SU-DHL-6 (cell line): ENCODE measurements around the gene EPB41L4B.
"Not testable (repeated sequence)": the region's sequence is repeated elsewhere in the genome, so short reads cannot be mapped to it uniquely, and the experiment has no call there.

Experiments
- H2AFZ ChIP-seq: fragments of 200-600 bp; sonication (generic); 2 replicates; pipeline ENCODE4 v1.6.1; 2014; ENCODE audit warnings: low read depth, mild to moderate bottlenecking, moderate library complexity, mixed read lengths, antibody characterized with exemption, low read length; ENCODE audit not compliant: severe bottlenecking
- H3F3A ChIP-seq: fragments of 200-600 bp; shearing (Covaris generic); 2 replicates; pipeline ENCODE4 v1.6.0; 2016; ENCODE audit warnings: antibody characterized with exemption, mild to moderate bottlenecking; ENCODE audit not compliant: insufficient read depth
- H3K27ac ChIP-seq: fragments of 200-600 bp; sonication (generic); 2 replicates; pipeline ENCODE4 v1.5.1; 2016; ENCODE audit warnings: low read depth, mild to moderate bottlenecking, low read length, moderate library complexity, mixed read lengths
- H3K27me3 ChIP-seq: fragments of 200-600 bp; sonication (generic), shearing (Covaris generic); 2 replicates; pipeline ENCODE4 v1.6.0; 2014; ENCODE audit warnings: mild to moderate bottlenecking, low read length
- H3K36me3 ChIP-seq: fragments of 200-600 bp; sonication (generic); 2 replicates; pipeline ENCODE4 v1.6.1; 2014; ENCODE audit warnings: mild to moderate bottlenecking, low read length, mixed read lengths
- H3K4me2 ChIP-seq: fragments of 300-600, 200-600 bp; shearing (Covaris generic), sonication (generic); 2 replicates; pipeline ENCODE4 v1.6.0; 2014; ENCODE audit warnings: low read length, low read depth, mild to moderate bottlenecking; ENCODE audit not compliant: poor library complexity, severe bottlenecking
- H3K4me3 ChIP-seq: fragments of 200-600 bp; sonication (generic); 2 replicates; pipeline ENCODE4 v1.5.1; 2014; ENCODE audit warnings: antibody characterized with exemption, low read length, mild to moderate bottlenecking, mixed read lengths; ENCODE audit not compliant: insufficient read depth, poor library complexity, severe bottlenecking
- H3K79me2 ChIP-seq: fragments of 200-600 bp; sonication (generic); 2 replicates; pipeline ENCODE4 v1.6.1; 2014; ENCODE audit warnings: mild to moderate bottlenecking, low read length, moderate library complexity; ENCODE audit not compliant: insufficient read depth
- H3K9ac ChIP-seq: fragments of 200-600 bp; sonication (generic); 2 replicates; pipeline ENCODE4 v1.7.0; 2014; ENCODE audit warnings: mild to moderate bottlenecking, low read length
- H3K9me2 ChIP-seq: fragments of 200-600 bp; sonication (generic); replicated peaks from 2 replicates; pipeline ENCODE4 v1.6.1; 2014; ENCODE audit warnings: low read length; ENCODE audit not compliant: insufficient read depth
- H3K9me3 ChIP-seq: fragments of 200-600 bp; sonication (generic); 2 replicates; pipeline ENCODE4 v1.6.1; 2014; ENCODE audit warnings: low read length, mixed read lengths; ENCODE audit not compliant: insufficient read depth
- H4K20me1 ChIP-seq: fragments of 200-600 bp; sonication (generic); 2 replicates; pipeline ENCODE4 v1.6.1; 2014; ENCODE audit warnings: low read depth, mild to moderate bottlenecking, antibody characterized with exemption, low read length, moderate library complexity, mixed read lengths
- EZH2phosphoT487 ChIP-seq: fragments of 200-600 bp; sonication (generic), shearing (Covaris generic); conservative IDR thresholded peaks from 2 replicates; pipeline ENCODE4 v1.6.1; 2018; ENCODE audit warnings: mild to moderate bottlenecking, antibody characterized with exemption, low read length, moderate library complexity, mixed read lengths
- TF ChIP-seq, protein P1 (sequence below): fragments of 200-600 bp; sonication (generic); IDR thresholded peaks from one replicate; pipeline ENCODE4 v1.5.1; 2017; ENCODE audit warnings: antibody characterized with exemption, mild to moderate bottlenecking, low read length, moderate library complexity; ENCODE audit not compliant: insufficient read depth, poor library complexity, severe bottlenecking

EPB41L4B gene

DNA sequence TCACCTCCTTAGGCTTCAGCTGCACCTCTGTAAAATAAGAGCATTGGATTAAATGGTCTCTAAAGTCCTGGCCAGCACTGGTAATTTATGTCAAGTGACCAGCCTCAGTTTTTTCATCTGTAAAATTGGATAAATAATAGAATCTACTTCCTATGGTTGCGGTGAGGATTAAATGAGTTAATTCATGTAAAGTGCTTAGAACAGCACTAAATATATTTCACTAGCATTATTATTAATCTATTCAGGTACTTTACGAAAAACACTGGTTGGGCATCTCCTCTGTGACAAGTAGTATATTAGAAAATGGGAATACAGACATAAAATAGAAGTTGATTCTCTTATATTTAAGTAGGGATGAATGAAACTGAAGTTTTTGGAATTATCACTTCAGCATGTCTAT lies 187.3 kb downstream of the EPB41L4B start:
- H3K4me2 ChIP-seq: no peak overlapping the region
- no peaks in the 10 kb centered on the region for H3K9me2 ChIP-seq
- H3K27ac ChIP-seq: no peak overlapping the region
- no peaks in the 10 kb centered on the region for H3K9me3 ChIP-seq
- no peak overlapping the region for H3K4me3 ChIP-seq
- H4K20me1 ChIP-seq: no peaks in the 10 kb centered on the region
- H2AFZ ChIP-seq: no peak overlapping the region
- TF ChIP-seq EZH2phosphoT487: no peak
- TF ChIP-seq, protein P1, sequence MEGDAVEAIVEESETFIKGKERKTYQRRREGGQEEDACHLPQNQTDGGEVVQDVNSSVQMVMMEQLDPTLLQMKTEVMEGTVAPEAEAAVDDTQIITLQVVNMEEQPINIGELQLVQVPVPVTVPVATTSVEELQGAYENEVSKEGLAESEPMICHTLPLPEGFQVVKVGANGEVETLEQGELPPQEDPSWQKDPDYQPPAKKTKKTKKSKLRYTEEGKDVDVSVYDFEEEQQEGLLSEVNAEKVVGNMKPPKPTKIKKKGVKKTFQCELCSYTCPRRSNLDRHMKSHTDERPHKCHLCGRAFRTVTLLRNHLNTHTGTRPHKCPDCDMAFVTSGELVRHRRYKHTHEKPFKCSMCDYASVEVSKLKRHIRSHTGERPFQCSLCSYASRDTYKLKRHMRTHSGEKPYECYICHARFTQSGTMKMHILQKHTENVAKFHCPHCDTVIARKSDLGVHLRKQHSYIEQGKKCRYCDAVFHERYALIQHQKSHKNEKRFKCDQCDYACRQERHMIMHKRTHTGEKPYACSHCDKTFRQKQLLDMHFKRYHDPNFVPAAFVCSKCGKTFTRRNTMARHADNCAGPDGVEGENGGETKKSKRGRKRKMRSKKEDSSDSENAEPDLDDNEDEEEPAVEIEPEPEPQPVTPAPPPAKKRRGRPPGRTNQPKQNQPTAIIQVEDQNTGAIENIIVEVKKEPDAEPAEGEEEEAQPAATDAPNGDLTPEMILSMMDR: no peak
- no peaks in the 10 kb centered on the region for H3K79me2 ChIP-seq
- no peaks in the 10 kb centered on the region for H3F3A ChIP-seq
- H3K27me3 ChIP-seq: no peaks in the 10 kb centered on the region; the same call in 1 of the 2 replicates
- no peak overlapping the region for H3K9ac ChIP-seq
- no peaks in the 10 kb centered on the region for H3K36me3 ChIP-seq

GRCh38 chr9:109132567-109133021 lies 188.3 kb downstream of the EPB41L4B start:
- H4K20me1 ChIP-seq: no peaks in the 10 kb centered on the region
- H3K9me2 ChIP-seq: no peaks in the 10 kb centered on the region
- no peak overlapping the region for H2AFZ ChIP-seq
- no peak overlapping the region for H3K4me3 ChIP-seq
- no peak overlapping the region for H3K9ac ChIP-seq
- H3K9me3 ChIP-seq: no peaks in the 10 kb centered on the region
- no peaks in the 10 kb centered on the region for H3F3A ChIP-seq
- H3K27me3 ChIP-seq: no peaks in the 10 kb centered on the region; the same call in 1 of the 2 replicates
- TF ChIP-seq EZH2phosphoT487: no peak
- TF ChIP-seq, protein P1: no peak
- H3K36me3 ChIP-seq: no peaks in the 10 kb centered on the region
- no peak overlapping the region for H3K27ac ChIP-seq
- no peaks in the 10 kb centered on the region for H3K79me2 ChIP-seq
- H3K4me2 ChIP-seq: no peak overlapping the region

DNA sequence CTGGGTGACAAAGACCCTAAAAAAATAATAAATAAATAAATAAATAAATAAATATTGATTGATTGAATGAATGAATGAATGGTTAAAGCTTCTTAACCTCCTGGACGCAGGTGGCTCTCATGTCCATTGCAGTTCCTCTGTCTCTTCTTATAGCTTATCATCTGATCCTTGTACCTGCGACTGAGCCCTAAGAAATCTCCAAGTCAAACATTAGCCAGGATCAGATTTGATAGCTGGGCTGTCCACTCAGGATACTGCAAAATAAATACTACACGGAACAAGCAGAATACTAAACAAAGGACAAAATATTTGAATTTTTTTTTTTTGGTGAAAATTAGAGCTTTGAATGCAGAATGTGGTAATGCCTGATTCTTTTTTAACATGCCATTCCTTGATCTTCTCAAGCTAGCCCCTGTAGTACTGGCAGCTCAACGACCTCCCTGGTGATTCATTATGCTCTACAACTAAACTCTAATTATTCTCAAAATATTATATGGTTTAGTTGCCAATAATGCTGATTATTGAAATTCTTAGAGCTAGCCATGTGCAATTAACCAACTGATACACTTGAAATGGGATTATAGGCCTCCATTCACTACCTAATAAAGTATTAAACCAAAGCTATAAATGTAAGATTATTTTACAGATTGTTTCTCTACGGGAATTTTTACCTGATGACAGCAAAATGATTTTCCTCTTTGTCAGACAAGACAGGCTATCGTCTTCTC lies 191.2 kb downstream of the EPB41L4B start:
- H3F3A ChIP-seq: no peaks in the 10 kb centered on the region
- no peaks in the 10 kb centered on the region for H4K20me1 ChIP-seq
- no peaks in the 10 kb centered on the region for H3K79me2 ChIP-seq
- no peaks in the 10 kb centered on the region for H3K36me3 ChIP-seq
- H2AFZ ChIP-seq: no peak overlapping the region
- no peaks in the 10 kb centered on the region; the same call in 1 of the 2 replicates for H3K27me3 ChIP-seq
- H3K4me2 ChIP-seq: no peak overlapping the region
- H3K27ac ChIP-seq: no peak overlapping the region
- H3K9me2 ChIP-seq: no peaks in the 10 kb centered on the region
- H3K9ac ChIP-seq: no peak overlapping the region
- no peak overlapping the region for H3K4me3 ChIP-seq
- TF ChIP-seq EZH2phosphoT487: no peak
- TF ChIP-seq, protein P1: no peak
- no peaks in the 10 kb centered on the region for H3K9me3 ChIP-seq

DNA sequence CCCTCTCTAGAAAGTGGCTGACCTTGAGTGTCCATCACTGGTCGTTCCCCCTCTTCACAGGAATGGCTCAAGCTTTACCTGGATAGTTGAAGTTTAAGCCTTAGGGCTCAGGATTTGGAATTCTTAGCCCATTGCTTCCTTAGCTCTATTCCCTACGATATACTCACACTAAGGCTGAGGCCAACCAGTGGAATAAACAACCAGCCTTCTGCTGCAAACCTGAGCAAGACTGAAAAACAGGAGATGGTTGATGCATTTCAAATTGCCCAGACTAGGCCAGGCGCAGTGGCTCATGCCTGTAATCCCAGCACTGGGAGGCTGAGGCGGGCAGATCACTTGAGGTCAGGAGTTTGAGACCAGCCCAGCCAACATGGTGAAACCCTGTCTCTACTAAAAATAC lies 194.2 kb downstream of the EPB41L4B start:
- not testable (repeated sequence) for H3K27me3 ChIP-seq, H3K27ac ChIP-seq, H3K9me2 ChIP-seq, H4K20me1 ChIP-seq, H3K4me2 ChIP-seq, H3K79me2 ChIP-seq, H3K4me3 ChIP-seq, H3K36me3 ChIP-seq, H3F3A ChIP-seq, H2AFZ ChIP-seq, H3K9ac ChIP-seq, H3K9me3 ChIP-seq
